ENCODE results near the gene ST3GAL3.

Gene ST3GAL3

GRCh38 chr1:43686801-43687200, 20.5 kb upstream of the ST3GAL3 start:
- Histone ChIP-seq H3K4me3 (ENCODE audit: low read depth, low read length) (no peak overlapping the region), H3K4me1 (ENCODE audit: control insufficient read depth, insufficient read depth, low read length) (no peaks in the 10 kb centered on the region), H3K9me3 (ENCODE audit: control insufficient read depth, insufficient read depth, low read depth, low read length) (no peaks in the 10 kb centered on the region), H3K36me3 (ENCODE audit: control insufficient read depth in 2 of 2, insufficient read depth in 1 of 2, low read length in 2 of 2) (peaks cover 37 to 100% of the 10 kb centered on the region in 2 experiments), H3K27ac (ENCODE audit: extremely low read depth, low read depth, low read length) (no peak overlapping the region)
- POLR2A ChIA-PET, result interaction anchor here (0.8 kb wide), 1 partner anchor 37 kb away, joined by 3 read pairs; the partner anchor contains the start of gene KDM4A
- no peak for TF ChIP-seq ZIC2 (tag by site-specific recombination; IDR thresholded peaks at IDR 0.05)
- no peak for TF ChIP-seq YY2 (tag by site-specific recombination; IDR thresholded peaks at IDR 0.05)
- no peak for TF ChIP-seq ZBTB10 (tag by site-specific recombination; IDR thresholded peaks at IDR 0.05)
- no peak for TF ChIP-seq SP7 (tag by site-specific recombination; IDR thresholded peaks at IDR 0.05)
- no peak for TF ChIP-seq FEZF1 (tag by site-specific recombination; IDR thresholded peaks at IDR 0.05)
- TF ChIP-seq, protein P1, sequence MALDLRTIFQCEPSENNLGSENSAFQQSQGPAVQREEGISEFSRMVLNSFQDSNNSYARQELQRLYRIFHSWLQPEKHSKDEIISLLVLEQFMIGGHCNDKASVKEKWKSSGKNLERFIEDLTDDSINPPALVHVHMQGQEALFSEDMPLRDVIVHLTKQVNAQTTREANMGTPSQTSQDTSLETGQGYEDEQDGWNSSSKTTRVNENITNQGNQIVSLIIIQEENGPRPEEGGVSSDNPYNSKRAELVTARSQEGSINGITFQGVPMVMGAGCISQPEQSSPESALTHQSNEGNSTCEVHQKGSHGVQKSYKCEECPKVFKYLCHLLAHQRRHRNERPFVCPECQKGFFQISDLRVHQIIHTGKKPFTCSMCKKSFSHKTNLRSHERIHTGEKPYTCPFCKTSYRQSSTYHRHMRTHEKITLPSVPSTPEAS (tag by site-specific recombination; IDR thresholded peaks at IDR 0.05), result no peak
- TF ChIP-seq SETDB1 (IDR thresholded peaks at IDR 0.05; ENCODE audit: insufficient read length, low read length), result no peak
- TF ChIP-seq MEIS1 (CRISPR knock-in tag; IDR thresholded peaks at IDR 0.05; ENCODE audit: borderline replicate concordance), result no peak
- no peak for TF ChIP-seq ZNF830 (tag by site-specific recombination; IDR thresholded peaks at IDR 0.05; ENCODE audit: low read depth)
- TF ChIP-seq ZNF549 (tag by site-specific recombination; IDR thresholded peaks at IDR 0.05), result no peak
- TF ChIP-seq ZNF138 (tag by site-specific recombination; IDR thresholded peaks at IDR 0.05; ENCODE audit: borderline replicate concordance), result no peak
- TF ChIP-seq ZNF585B (tag by site-specific recombination; IDR thresholded peaks at IDR 0.05), result no peak
- no peak for TF ChIP-seq KLF1 (tag by site-specific recombination; IDR thresholded peaks at IDR 0.05)
- no peak for TF ChIP-seq ZNF777 (tag by site-specific recombination; IDR thresholded peaks at IDR 0.05; ENCODE audit: borderline replicate concordance)
- no peak for TF ChIP-seq OSR2 (tag by site-specific recombination; IDR thresholded peaks at IDR 0.05)
- TF ChIP-seq ZNF623 (tag by site-specific recombination; IDR thresholded peaks at IDR 0.05), result no peak
- TF ChIP-seq ZSCAN16 (tag by site-specific recombination; IDR thresholded peaks at IDR 0.05), result no peak
- no peak for TF ChIP-seq ZBTB11 (tag by site-specific recombination; conservative IDR thresholded peaks at IDR 0.05; ENCODE audit: low read depth)
- CTCF ChIA-PET, result interaction anchor here (1.6 kb wide), 1 partner anchor 13 kb away, joined by 3 read pairs; no protein-coding TSS in a partner anchor
